Astrocyte (in vitro differentiated cells and primary cell): ENCODE results near the gene NKX1-2.
A peak's percentile ranks its signal among the peaks of the same experiment; 100 is the strongest.

Source experiments
- EZH2 ChIP-seq: IDR thresholded peaks from 2 replicates; pipeline ENCODE4 v1.6.1; 2012; ENCODE audit warnings: mild to moderate bottlenecking, low read length, inconsistent platforms; ENCODE audit not compliant: insufficient read depth
- TF ChIP-seq, protein P1 (sequence below): IDR thresholded peaks from 2 replicates; pipeline ENCODE4 v1.5.1; 2011; ENCODE audit warnings: low read depth, mild to moderate bottlenecking, inconsistent platforms, low read length, moderate library complexity; ENCODE audit not compliant: insufficient read depth

DNA sequence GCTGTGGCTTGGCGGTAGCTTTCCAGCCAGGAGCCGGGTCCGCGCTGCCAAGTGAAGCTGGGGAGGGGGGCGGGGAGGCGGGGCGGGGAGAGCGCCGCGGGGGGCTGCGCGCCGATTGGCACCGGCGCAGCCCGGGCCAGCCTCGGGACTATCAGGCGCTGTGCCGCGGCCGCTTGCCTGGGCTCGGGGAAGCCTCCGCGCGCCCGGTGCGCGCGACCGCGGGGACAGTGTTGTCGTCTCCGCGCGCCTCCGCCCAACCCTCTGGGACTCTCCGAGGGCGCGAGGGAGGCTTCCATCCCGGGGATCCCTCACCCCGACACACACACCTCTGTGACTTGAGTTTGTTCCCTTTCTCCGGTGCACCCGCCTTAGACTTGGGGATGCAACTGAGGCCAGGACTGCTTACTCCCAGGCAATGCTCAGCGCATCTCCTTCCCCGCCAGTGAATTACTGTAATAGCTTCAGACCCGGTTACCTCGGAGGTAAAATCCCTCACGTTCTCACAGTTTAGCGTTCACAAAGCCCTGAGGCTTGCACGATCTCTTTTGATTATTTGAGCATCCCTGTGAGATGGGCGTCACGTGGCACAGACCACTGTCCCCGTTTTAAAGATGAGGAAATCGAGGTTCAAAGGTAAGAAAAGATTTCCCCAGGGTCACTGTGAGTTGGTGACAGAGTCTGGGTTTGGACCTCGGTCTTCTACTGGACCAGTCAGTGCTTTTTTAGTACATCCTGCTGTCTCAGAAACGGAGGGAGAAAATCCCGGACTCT, at the start of gene NKX1-2:
- TF ChIP-seq, protein P1, sequence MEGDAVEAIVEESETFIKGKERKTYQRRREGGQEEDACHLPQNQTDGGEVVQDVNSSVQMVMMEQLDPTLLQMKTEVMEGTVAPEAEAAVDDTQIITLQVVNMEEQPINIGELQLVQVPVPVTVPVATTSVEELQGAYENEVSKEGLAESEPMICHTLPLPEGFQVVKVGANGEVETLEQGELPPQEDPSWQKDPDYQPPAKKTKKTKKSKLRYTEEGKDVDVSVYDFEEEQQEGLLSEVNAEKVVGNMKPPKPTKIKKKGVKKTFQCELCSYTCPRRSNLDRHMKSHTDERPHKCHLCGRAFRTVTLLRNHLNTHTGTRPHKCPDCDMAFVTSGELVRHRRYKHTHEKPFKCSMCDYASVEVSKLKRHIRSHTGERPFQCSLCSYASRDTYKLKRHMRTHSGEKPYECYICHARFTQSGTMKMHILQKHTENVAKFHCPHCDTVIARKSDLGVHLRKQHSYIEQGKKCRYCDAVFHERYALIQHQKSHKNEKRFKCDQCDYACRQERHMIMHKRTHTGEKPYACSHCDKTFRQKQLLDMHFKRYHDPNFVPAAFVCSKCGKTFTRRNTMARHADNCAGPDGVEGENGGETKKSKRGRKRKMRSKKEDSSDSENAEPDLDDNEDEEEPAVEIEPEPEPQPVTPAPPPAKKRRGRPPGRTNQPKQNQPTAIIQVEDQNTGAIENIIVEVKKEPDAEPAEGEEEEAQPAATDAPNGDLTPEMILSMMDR = no peak
- TF ChIP-seq EZH2 = peak; percentile 19
